GM12878 (cell line): ENCODE measurements around the gene AGRN. TPM values are rescaled to one million over a fixed set of nuclear protein-coding genes. Genes with fewer than 3 reads are reported as not detected.
A peak's percentile ranks its signal among the peaks of the same experiment; 100 is the strongest.

Source experiments
- ATAC-seq: fragments of 200-7000 bp; cut with Tn5 transposase; 3 replicates; pipeline ENCODE4 v1.9.1; 2020; ENCODE audit warnings: mild to moderate bottlenecking, moderate library complexity
- BruUV-seq: library from RNA; stranded (reverse); fragments of 400-500 nt; replicated peaks from 2 replicates; lab custom pipeline; 2021; lab: Mats Ljungman, UMichigan
- CTCF ChIA-PET: fragments of 300-600 bp; sonication (Branson Sonifier 250); formaldehyde crosslinking; extraction: SDS; loops from one replicate; lab custom pipeline; 2021; ENCODE audit warnings: inconsistent platforms; lab: Yijun Ruan, JAX
- POLR2A ChIA-PET: fragments of 350-600 bp; formaldehyde crosslinking; extraction: SDS; loops from one replicate; lab custom pipeline; 2021; ENCODE audit warnings: inconsistent platforms; lab: Charles Lee
- RAD21 ChIA-PET: fragments of 300-600 bp; sonication (Branson Sonifier 250); formaldehyde crosslinking; loops from one replicate; lab custom pipeline; 2023; ENCODE audit warnings: antibody characterized with exemption; ENCODE audit not compliant: unreplicated experiment; lab: Charles Lee
- SMC1A ChIA-PET: fragments of 300-600 bp; sonication (Branson Sonifier 250); formaldehyde crosslinking; loops from one replicate; lab custom pipeline; 2023; ENCODE audit not compliant: unreplicated experiment, uncharacterized antibody; lab: Charles Lee
- DNase-seq: peaks from one replicate; pipeline ENCODE4 v3.0.0-alpha.2; 2011; ENCODE audit warnings: low read depth, low spot score
- FAIRE-seq: peaks from 3 replicates; lab custom pipeline; 2011; peaks lifted over from hg19 to GRCh38; lab: Jason Lieb, UNC
- H2AFZ ChIP-seq: 2 replicates; pipeline ENCODE4 v1.6.0; 2011; ENCODE audit warnings: low read depth, low read length, control low read depth; ENCODE audit not compliant: control insufficient read depth
- H3K27ac ChIP-seq: 2 replicates; pipeline ENCODE4 v1.5.1; 2011; ENCODE audit warnings: control low read depth; ENCODE audit not compliant: control insufficient read depth, insufficient read depth
- H3K27me3 ChIP-seq, 2 experiments: replicated peaks in 1 of 2; 2 replicates each; pipeline versions ENCODE4 v1.6.0 to v1.6.1; 2011; ENCODE audit warnings: low read length in 1 of 2; ENCODE audit not compliant: control insufficient read depth in 2 of 2, insufficient read depth in 2 of 2
- H3K36me3 ChIP-seq, 2 experiments: 2 replicates each; pipeline ENCODE4 v1.5.1; 2011; ENCODE audit warnings: low read length in 1 of 2; ENCODE audit not compliant: control insufficient read depth in 2 of 2, insufficient read depth in 2 of 2
- H3K4me1 ChIP-seq: 2 replicates; pipeline ENCODE4 v1.6.1; 2011; ENCODE audit warnings: mild to moderate bottlenecking, low read length, moderate library complexity, mixed read lengths; ENCODE audit not compliant: control insufficient read depth, insufficient read depth
- H3K4me2 ChIP-seq: 2 replicates; pipeline ENCODE4 v1.6.0; 2011; ENCODE audit warnings: control low read depth; ENCODE audit not compliant: control insufficient read depth, insufficient read depth
- H3K4me3 ChIP-seq: fragments of 200-600 bp; sonication (generic); 2 replicates; pipeline ENCODE4 v1.5.1; 2016
- H3K79me2 ChIP-seq: 2 replicates; pipeline ENCODE4 v1.6.0; 2011; ENCODE audit warnings: low read length; ENCODE audit not compliant: control insufficient read depth, insufficient read depth
- H3K9ac ChIP-seq: 2 replicates; pipeline ENCODE4 v1.8.0; 2011; ENCODE audit warnings: low read length, control low read depth, mixed read lengths; ENCODE audit not compliant: control insufficient read depth, insufficient read depth
- H3K9me3 ChIP-seq: replicated peaks from 3 replicates; pipeline ENCODE4 v1.5.1; 2011; ENCODE audit warnings: mild to moderate bottlenecking, low read length; ENCODE audit not compliant: control insufficient read depth, insufficient read depth
- H4K20me1 ChIP-seq: 2 replicates; pipeline ENCODE4 v1.6.0; 2011; ENCODE audit not compliant: control insufficient read depth, insufficient read depth
- CBX5 ChIP-seq: sonication (generic); IDR thresholded peaks from 2 replicates; pipeline ENCODE4 v1.6.1; 2016; ENCODE audit warnings: low read depth, moderate library complexity, mild to moderate bottlenecking, inconsistent platforms
- FOS ChIP-seq: IDR thresholded peaks from 3 replicates; pipeline ENCODE4 v1.6.1; 2011; ENCODE audit warnings: borderline replicate concordance; ENCODE audit not compliant: insufficient read length; ENCODE audit errors: extremely low read depth
- GATAD2B ChIP-seq: fragments of 450-650 bp; conservative IDR thresholded peaks from 2 replicates; pipeline ENCODE4 v1.6.1; 2017; ENCODE audit warnings: low read depth, mild to moderate bottlenecking, moderate library complexity
- MYC ChIP-seq: IDR thresholded peaks from 2 replicates; pipeline ENCODE4 v1.6.1; 2011; ENCODE audit warnings: mild to moderate bottlenecking, low read length, moderate library complexity, inconsistent platforms; ENCODE audit not compliant: insufficient read depth, insufficient replicate concordance, insufficient read length, severe bottlenecking
- SMARCA5 ChIP-seq: fragments of 450-650 bp; IDR thresholded peaks from 2 replicates; pipeline ENCODE4 v1.6.1; 2017; ENCODE audit warnings: mild to moderate bottlenecking
- ZZZ3 ChIP-seq: IDR thresholded peaks from 2 replicates; pipeline ENCODE4 v1.6.1; 2011; ENCODE audit warnings: low read depth; ENCODE audit not compliant: control insufficient read depth, insufficient read length
- WGBS: methylation state at CpG from one replicate; pipeline ENCODE4 v1.1.6; 2016; ENCODE audit warnings: low lambda C conversion rate; ENCODE audit not compliant: insufficient replicate concordance, insufficient coverage; ENCODE audit errors: missing lambda C conversion rate; 5-methylcytosine and 5-hydroxymethylcytosine counted together
- in situ Hi-C: fragments of 300-500 bp; cut with MboI; formaldehyde crosslinking; loops from 9 replicates; pipeline ENCODE4 v1.14.3; 2018; ENCODE audit warnings: mixed read lengths
- intact Hi-C: fragments of 100-400 bp; cut with micrococcal nuclease; formaldehyde crosslinking; loops from one replicate; pipeline ENCODE4 v1.14.2; 2022; ENCODE audit not compliant: unreplicated experiment
- polyA plus RNA-seq, 11 experiments: library from polyadenylated mRNA; depleted of rRNA in 4 of 11; unstranded in 6 of 11; stranded (reverse) in 5 of 11; fragments of >200 nt; fragmentation: Nextera tagmentation in 4 of 11; fragmentation: Illumina TruSeq in 1 of 11; extraction: Ambion mirVana in 4 of 11; extraction: Trizol in 1 of 11; gene quantifications; 1 replicate in 1 of 11; 2 replicates in 10 of 11; pipeline versions ENCODE4 v1.2.1 to v1.2.3, GENCODE V29; 2011 to 2016; ENCODE audit warnings: inconsistent platforms in 2 of 11, missing spikeins in 2 of 11, low read depth in 1 of 11
- total RNA-seq, 4 experiments: library from RNA; depleted of rRNA in 3 of 4; stranded (reverse); fragments of >200 nt in 3 of 4; fragmentation: Illumina TruSeq in 1 of 4; extraction: Trizol in 1 of 4; gene quantifications; 2 replicates each; pipeline versions ENCODE4 v1.2.1 to v1.2.3, GENCODE V29; 2013 to 2021
- TF ChIP-seq, protein P1 (sequence below): fragments of 450-650 bp; IDR thresholded peaks from 2 replicates; pipeline ENCODE4 v1.6.1; 2017; ENCODE audit warnings: mild to moderate bottlenecking
- TF ChIP-seq, protein P2 (sequence below): IDR thresholded peaks from 2 replicates; pipeline ENCODE4 v1.6.1; 2011; ENCODE audit warnings: low read depth, low read length, improper control_type of control experiment, borderline replicate concordance
- TF ChIP-seq, protein P3 (sequence below): fragments of 450-650 bp; IDR thresholded peaks from 2 replicates; pipeline ENCODE4 v1.6.1; 2014; ENCODE audit warnings: mild to moderate bottlenecking

The AGRN gene
- total and polyA plus RNA-seq, 10 of the 15 experiments (the other 5 are each of a cell fraction or from before 2014, with no cell fraction given): 0.02 to 41.8 (median 4.1) TPM

GRCh38 chr1:1041092-1041523 is 21.2 kb downstream of the AGRN start:
- Histone ChIP-seq H3K27ac (no peak overlapping the region), H3K79me2 (no peaks in the 10 kb centered on the region), H3K4me2 (no peak overlapping the region), H3K36me3 (peaks cover 0 to 13% of the 10 kb centered on the region in 2 experiments; a peak in 3 of 4 replicates), H3K4me3 (no peak overlapping the region), H2AFZ (no peak overlapping the region), H3K4me1 (peaks cover 28% of the 10 kb centered on the region), H4K20me1 (no peaks in the 10 kb centered on the region), H3K27me3 (no peaks in the 10 kb centered on the region), H3K9ac (no peak overlapping the region), H3K9me3 (no peaks in the 10 kb centered on the region)
- FAIRE-seq (no peak), DNase-seq (no peak), ATAC-seq (no peak)
- in situ Hi-C loops (no loop called here), intact Hi-C loops (no loop called here)
- ChIA-PET CTCF (interaction anchor here (1.3 to 3.3 kb wide), 4 partner anchors 19 to 26 kb away, joined by 3 to 29 read pairs (median 8); no protein-coding TSS in a partner anchor), RAD21 (interaction anchor here (1.0 to 3.5 kb wide), 5 partner anchors 9 to 58 kb away, joined by 3 to 26 read pairs (median 5); no protein-coding TSS in a partner anchor), SMC1A (interaction anchor here (1.7 kb wide), 1 partner anchor 250 kb away, joined by 3 read pairs; no protein-coding TSS in a partner anchor), POLR2A (interaction anchor here (0.5 to 2.4 kb wide), 3 partner anchors 10 to 39 kb away, joined by 3 to 9 read pairs (median 9); no protein-coding TSS in a partner anchor)
- BruUV-seq: no TSS peak
- 89% methylated on average over 48 of the region's 60 CpGs for WGBS
- TF ChIP-seq, protein P1, sequence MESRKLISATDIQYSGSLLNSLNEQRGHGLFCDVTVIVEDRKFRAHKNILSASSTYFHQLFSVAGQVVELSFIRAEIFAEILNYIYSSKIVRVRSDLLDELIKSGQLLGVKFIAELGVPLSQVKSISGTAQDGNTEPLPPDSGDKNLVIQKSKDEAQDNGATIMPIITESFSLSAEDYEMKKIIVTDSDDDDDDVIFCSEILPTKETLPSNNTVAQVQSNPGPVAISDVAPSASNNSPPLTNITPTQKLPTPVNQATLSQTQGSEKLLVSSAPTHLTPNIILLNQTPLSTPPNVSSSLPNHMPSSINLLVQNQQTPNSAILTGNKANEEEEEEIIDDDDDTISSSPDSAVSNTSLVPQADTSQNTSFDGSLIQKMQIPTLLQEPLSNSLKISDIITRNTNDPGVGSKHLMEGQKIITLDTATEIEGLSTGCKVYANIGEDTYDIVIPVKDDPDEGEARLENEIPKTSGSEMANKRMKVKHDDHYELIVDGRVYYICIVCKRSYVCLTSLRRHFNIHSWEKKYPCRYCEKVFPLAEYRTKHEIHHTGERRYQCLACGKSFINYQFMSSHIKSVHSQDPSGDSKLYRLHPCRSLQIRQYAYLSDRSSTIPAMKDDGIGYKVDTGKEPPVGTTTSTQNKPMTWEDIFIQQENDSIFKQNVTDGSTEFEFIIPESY: no peak; the same call in 1 of the 2 replicates
- TF ChIP-seq GATAD2B: peak; percentile 21; the same call in 1 of the 2 replicates
- peak; percentile 63 for TF ChIP-seq SMARCA5

DNA sequence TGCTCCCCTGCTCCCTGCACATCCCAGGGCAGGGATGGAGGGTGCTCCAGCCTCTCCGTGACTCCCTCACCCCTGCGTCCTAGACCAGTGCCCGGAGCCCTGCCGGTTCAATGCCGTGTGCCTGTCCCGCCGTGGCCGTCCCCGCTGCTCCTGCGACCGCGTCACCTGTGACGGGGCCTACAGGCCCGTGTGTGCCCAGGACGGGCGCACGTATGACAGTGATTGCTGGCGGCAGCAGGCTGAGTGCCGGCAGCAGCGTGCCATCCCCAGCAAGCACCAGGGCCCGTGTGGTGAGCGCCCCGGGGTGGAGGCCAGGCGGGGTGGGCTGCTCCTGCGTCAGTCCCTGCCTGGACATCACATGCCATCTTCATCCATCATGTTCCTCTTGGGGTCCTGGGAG is 22.0 kb downstream of the AGRN start:
- ATAC-seq: no peak
- intact Hi-C loops (no loop called here), in situ Hi-C loops (no loop called here)
- ChIA-PET SMC1A (no interaction called here), CTCF (interaction anchor here (1.9 kb wide), 1 partner anchor 23 kb away, joined by 6 read pairs; no protein-coding TSS in a partner anchor), POLR2A (no interaction called here), RAD21 (no interaction called here)
- Histone ChIP-seq H3K4me2 (no peak overlapping the region), H3K4me1 (peaks cover 28% of the 10 kb centered on the region), H3K36me3 (peaks cover 0 to 17% of the 10 kb centered on the region in 2 experiments; a peak in 3 of 4 replicates), H3K9me3 (no peaks in the 10 kb centered on the region), H3K4me3 (no peak overlapping the region), H3K27ac (no peak overlapping the region), H3K27me3 (no peaks in the 10 kb centered on the region), H4K20me1 (no peaks in the 10 kb centered on the region), H3K9ac (no peak overlapping the region), H2AFZ (no peak overlapping the region), H3K79me2 (no peaks in the 10 kb centered on the region)
- no peak for DNase-seq
- no TSS peak for BruUV-seq
- no peak for FAIRE-seq
- WGBS: 85% methylated on average over 25 of the region's 25 CpGs
- TF ChIP-seq, protein P2, sequence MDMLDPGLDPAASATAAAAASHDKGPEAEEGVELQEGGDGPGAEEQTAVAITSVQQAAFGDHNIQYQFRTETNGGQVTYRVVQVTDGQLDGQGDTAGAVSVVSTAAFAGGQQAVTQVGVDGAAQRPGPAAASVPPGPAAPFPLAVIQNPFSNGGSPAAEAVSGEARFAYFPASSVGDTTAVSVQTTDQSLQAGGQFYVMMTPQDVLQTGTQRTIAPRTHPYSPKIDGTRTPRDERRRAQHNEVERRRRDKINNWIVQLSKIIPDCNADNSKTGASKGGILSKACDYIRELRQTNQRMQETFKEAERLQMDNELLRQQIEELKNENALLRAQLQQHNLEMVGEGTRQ: no peak
- no peak for TF ChIP-seq FOS
- no peak for TF ChIP-seq ZZZ3
- TF ChIP-seq MYC: no peak
- TF ChIP-seq, protein P3, sequence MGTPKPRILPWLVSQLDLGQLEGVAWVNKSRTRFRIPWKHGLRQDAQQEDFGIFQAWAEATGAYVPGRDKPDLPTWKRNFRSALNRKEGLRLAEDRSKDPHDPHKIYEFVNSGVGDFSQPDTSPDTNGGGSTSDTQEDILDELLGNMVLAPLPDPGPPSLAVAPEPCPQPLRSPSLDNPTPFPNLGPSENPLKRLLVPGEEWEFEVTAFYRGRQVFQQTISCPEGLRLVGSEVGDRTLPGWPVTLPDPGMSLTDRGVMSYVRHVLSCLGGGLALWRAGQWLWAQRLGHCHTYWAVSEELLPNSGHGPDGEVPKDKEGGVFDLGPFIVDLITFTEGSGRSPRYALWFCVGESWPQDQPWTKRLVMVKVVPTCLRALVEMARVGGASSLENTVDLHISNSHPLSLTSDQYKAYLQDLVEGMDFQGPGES: no peak
- TF ChIP-seq CBX5: no peak
